CD4-positive, alpha-beta T cell (primary cell): ENCODE results near the gene ADGRA1. TPM values are rescaled to one million over a fixed set of nuclear protein-coding genes. Genes with fewer than 3 reads are reported as not detected.

Experiments used
- ATAC-seq: fragments of 200-7000 bp; cut with Tn5 transposase; one replicate; pipeline ENCODE4 v1.10.0; 2022; ENCODE audit warnings: mild to moderate bottlenecking; ENCODE audit not compliant: poor library complexity
- CTCF ChIA-PET: fragments of 350-600 bp; sonication (Branson Sonifier 250); formaldehyde crosslinking; loops from one replicate; lab custom pipeline; 2021; ENCODE audit warnings: antibody characterized with exemption, inconsistent platforms; lab: Charles Lee
- POLR2A ChIA-PET: fragments of 350-600 bp; sonication (Branson Sonifier 250); formaldehyde crosslinking; loops from one replicate; lab custom pipeline; 2021; ENCODE audit warnings: antibody characterized with exemption, inconsistent platforms; lab: Charles Lee
- DNase-seq, 14 experiments: peaks; one replicate each; pipeline ENCODE4 v3.0.0-alpha.2; 2013 to 2020; ENCODE audit warnings: mixed read lengths in 2 of 14
- H3K27ac ChIP-seq, 2 donors: one replicate each; pipeline versions ENCODE4 v1.5.1 to v1.7.0; 2013; ENCODE audit warnings: low read length in 2 of 2, low read depth in 1 of 2, mild to moderate bottlenecking in 1 of 2
- H3K27me3 ChIP-seq, 2 experiments: 1 replicate in 1 of 2; 2 replicates in 1 of 2; pipeline versions ENCODE4 v1.6.1 to v1.7.0; 2013; ENCODE audit warnings: low read length in 2 of 2, control low read depth in 1 of 2, mild to moderate bottlenecking in 1 of 2, moderate library complexity in 1 of 2; ENCODE audit not compliant: insufficient read depth in 2 of 2, control insufficient read depth in 1 of 2
- H3K36me3 ChIP-seq: one replicate; pipeline ENCODE4 v1.6.1; 2013; ENCODE audit warnings: low read length, control low read depth; ENCODE audit not compliant: insufficient read depth
- H3K4me1 ChIP-seq: one replicate; pipeline ENCODE4 v1.6.1; 2013; ENCODE audit warnings: low read length, control low read depth; ENCODE audit not compliant: insufficient read depth
- H3K4me3 ChIP-seq: one replicate; pipeline ENCODE4 v1.5.1; 2013; ENCODE audit warnings: mild to moderate bottlenecking, low read length, moderate library complexity
- H3K9me3 ChIP-seq, 2 experiments: 1 replicate in 1 of 2; 2 replicates in 1 of 2; pipeline versions ENCODE4 v1.6.1 to v1.7.0; 2013; ENCODE audit warnings: low read length in 2 of 2, mild to moderate bottlenecking in 2 of 2, control low read depth in 1 of 2, moderate library complexity in 1 of 2; ENCODE audit not compliant: control insufficient read depth in 1 of 2, insufficient read depth in 1 of 2
- H3K27ac Mint-ChIP-seq: one replicate; pipeline ENCODE4 v1.8.0; 2020; ENCODE audit warnings: mixed read lengths
- H3K27me3 Mint-ChIP-seq: one replicate; pipeline ENCODE4 v1.8.0; 2021; ENCODE audit warnings: mixed read lengths
- H3K36me3 Mint-ChIP-seq: one replicate; pipeline ENCODE4 v1.8.0; 2021; ENCODE audit warnings: low read depth, mixed read lengths
- H3K4me1 Mint-ChIP-seq: one replicate; pipeline ENCODE4 v1.8.0; 2021; ENCODE audit warnings: low read depth, mixed read lengths
- H3K4me3 Mint-ChIP-seq: one replicate; pipeline ENCODE4 v1.8.0; 2020; ENCODE audit warnings: mild to moderate bottlenecking, mixed read lengths
- H3K9me3 Mint-ChIP-seq: one replicate; pipeline ENCODE4 v1.8.0; 2020; ENCODE audit warnings: mixed read lengths
- intact Hi-C, 2 experiments: fragments of 100-400 bp; cut with DNase I in 1 of 2; cut with micrococcal nuclease in 1 of 2; formaldehyde crosslinking; loops; one replicate each; pipeline versions ENCODE4 v1.15.1 to v1.9.0; 2023 to 2025; cut with DNase I, micrococcal nuclease
- total RNA-seq, 174 experiments: library from RNA in 2 of 174; stranded (reverse) in 2 of 174; gene quantifications; one replicate each; pipeline ENCODE4 v1.2.3 and lab custom pipeline; 2021 to 2026
- TF ChIP-seq, protein P1 (sequence below): fragments of 200-600 bp; IDR thresholded peaks from one replicate; pipeline ENCODE4 v1.8.0; 2022; ENCODE audit warnings: antibody characterized with exemption, mild to moderate bottlenecking

ADGRA1 gene
- total RNA-seq, 2 experiments from 2014 or later, result not detected

DNA sequence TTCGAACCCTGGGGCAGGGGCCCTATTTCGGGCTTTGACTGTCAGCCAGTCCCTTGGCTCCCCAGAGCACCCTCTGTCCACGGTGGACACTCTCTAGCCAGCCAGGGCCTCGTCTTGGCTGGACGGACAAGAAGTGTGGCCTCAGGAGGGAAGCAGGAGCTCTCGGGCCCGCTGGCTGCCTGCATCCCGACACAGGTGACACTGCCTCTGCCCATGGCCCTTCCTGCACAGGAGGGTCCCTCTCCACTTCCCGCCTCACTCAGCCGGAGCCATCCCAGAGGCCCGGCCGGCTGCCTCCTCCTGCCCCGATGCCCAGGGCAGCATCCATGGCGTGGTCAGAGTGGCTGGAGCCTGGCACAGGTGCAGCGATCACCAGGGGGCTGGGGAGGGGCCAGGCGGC is 7.9 kb downstream of the ADGRA1 start:
- CTCF ChIA-PET, result no interaction called here
- Histone ChIP-seq H3K27ac (no peak overlapping the region), H3K27me3 (peaks cover 0 to 2% of the 10 kb centered on the region in 2 experiments), H3K4me1 (peaks cover under 1% of the 10 kb centered on the region), H3K4me3 (no peak overlapping the region), H3K36me3 (no peaks in the 10 kb centered on the region), H3K9me3 (peaks cover 0 to 16% of the 10 kb centered on the region in 2 experiments)
- ATAC-seq, result no peak
- POLR2A ChIA-PET, result no interaction called here
- no peaks in the 10 kb centered on the region for H3K9me3 Mint-ChIP-seq
- H3K27me3 Mint-ChIP-seq, result peaks cover 10% of the 10 kb centered on the region
- no peak overlapping the region for H3K4me3 Mint-ChIP-seq
- TF ChIP-seq, protein P1, sequence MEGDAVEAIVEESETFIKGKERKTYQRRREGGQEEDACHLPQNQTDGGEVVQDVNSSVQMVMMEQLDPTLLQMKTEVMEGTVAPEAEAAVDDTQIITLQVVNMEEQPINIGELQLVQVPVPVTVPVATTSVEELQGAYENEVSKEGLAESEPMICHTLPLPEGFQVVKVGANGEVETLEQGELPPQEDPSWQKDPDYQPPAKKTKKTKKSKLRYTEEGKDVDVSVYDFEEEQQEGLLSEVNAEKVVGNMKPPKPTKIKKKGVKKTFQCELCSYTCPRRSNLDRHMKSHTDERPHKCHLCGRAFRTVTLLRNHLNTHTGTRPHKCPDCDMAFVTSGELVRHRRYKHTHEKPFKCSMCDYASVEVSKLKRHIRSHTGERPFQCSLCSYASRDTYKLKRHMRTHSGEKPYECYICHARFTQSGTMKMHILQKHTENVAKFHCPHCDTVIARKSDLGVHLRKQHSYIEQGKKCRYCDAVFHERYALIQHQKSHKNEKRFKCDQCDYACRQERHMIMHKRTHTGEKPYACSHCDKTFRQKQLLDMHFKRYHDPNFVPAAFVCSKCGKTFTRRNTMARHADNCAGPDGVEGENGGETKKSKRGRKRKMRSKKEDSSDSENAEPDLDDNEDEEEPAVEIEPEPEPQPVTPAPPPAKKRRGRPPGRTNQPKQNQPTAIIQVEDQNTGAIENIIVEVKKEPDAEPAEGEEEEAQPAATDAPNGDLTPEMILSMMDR, result no peak
- no peaks in the 10 kb centered on the region for H3K36me3 Mint-ChIP-seq
- no peaks in the 10 kb centered on the region for H3K4me1 Mint-ChIP-seq
- DNase-seq, result no peak
- H3K27ac Mint-ChIP-seq, result no peak overlapping the region
- intact Hi-C loops, result no loop called here

DNA sequence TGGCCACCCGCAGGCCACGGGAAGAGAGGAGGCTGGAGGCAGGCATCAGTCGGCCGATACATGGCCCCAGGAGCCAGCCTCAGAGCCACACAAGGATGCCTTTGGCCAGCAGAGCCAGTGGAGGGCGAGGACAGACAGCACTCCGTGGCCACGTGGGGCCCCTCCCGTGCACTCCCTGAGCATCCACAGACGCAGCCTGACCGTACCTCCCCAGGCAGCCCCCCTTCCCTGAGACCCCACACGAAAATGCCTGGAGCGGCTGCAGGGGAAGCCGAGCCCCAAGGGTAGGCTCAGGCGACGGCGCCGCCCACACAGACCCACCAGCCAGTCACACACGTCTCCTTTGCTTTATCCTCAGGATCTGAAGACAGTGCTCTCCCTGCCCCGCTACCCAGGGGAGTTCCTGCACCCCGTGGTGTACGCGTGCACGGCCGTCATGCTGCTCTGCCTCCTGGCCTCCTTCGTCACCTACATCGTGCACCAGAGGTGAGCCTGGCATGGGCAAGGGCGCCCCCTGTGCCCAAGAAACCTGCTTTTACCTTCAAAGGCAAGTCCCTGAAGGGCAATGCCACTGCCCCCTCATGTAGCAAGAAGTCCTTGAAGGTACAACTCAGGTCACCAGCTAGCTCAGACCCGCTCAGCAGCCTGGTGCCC is 9.0 kb downstream of the ADGRA1 start:
- DNase-seq, result no peak
- ChIA-PET CTCF (no interaction called here), POLR2A (no interaction called here)
- H3K27ac ChIP-seq, result no peak overlapping the region
- no peaks in the 10 kb centered on the region for H3K9me3 Mint-ChIP-seq
- no peak overlapping the region for H3K27ac Mint-ChIP-seq
- H3K4me3 ChIP-seq, result no peak overlapping the region
- peaks cover 0 to 2% of the 10 kb centered on the region in 2 experiments for H3K27me3 ChIP-seq
- H3K36me3 ChIP-seq, result no peaks in the 10 kb centered on the region
- no peak for ATAC-seq
- H3K27me3 Mint-ChIP-seq, result peaks cover 13% of the 10 kb centered on the region
- intact Hi-C loops, result no loop called here
- TF ChIP-seq, protein P1, result no peak
- peaks cover 2% of the 10 kb centered on the region for H3K4me1 Mint-ChIP-seq
- no peaks in the 10 kb centered on the region for H3K36me3 Mint-ChIP-seq
- H3K4me1 ChIP-seq, result peaks cover 7% of the 10 kb centered on the region
- peaks cover 0 to 25% of the 10 kb centered on the region in 2 experiments for H3K9me3 ChIP-seq
- H3K4me3 Mint-ChIP-seq, result no peak overlapping the region

DNA sequence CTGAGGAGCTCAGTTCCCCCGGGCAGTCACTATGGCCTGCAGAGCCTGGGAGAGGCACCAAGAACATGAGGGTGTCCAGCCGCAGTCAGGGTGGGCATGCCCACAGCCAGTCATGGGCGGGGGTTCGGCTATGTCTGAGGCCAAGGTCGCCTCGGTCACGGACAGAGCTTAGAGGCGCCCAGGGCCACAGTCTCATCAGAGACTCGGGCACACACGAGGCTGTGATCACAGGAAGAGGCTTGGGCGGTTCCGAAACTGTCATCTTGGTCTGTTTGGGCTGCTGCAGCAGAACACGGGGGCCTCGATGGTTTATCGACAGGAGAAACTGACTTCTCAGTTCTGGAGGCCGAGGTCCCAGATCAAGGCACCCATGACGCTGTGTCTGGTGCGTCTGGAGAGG is 9.7 kb downstream of the ADGRA1 start:
- H3K9me3 ChIP-seq, result peaks cover 0 to 25% of the 10 kb centered on the region in 2 experiments
- Mint-ChIP-seq H3K27ac (no peak overlapping the region), H3K9me3 (no peaks in the 10 kb centered on the region), H3K36me3 (no peaks in the 10 kb centered on the region), H3K27me3 (peaks cover 17% of the 10 kb centered on the region), H3K4me1 (peaks cover 4% of the 10 kb centered on the region), H3K4me3 (no peak overlapping the region)
- DNase-seq (no peak), ATAC-seq (no peak)
- H3K27me3 ChIP-seq, result peaks cover 0 to 2% of the 10 kb centered on the region in 2 experiments
- H3K4me1 ChIP-seq, result peaks cover 7% of the 10 kb centered on the region
- TF ChIP-seq, protein P1, result no peak
- H3K4me3 ChIP-seq, result no peak overlapping the region
- H3K27ac ChIP-seq, result no peak overlapping the region
- ChIA-PET POLR2A (no interaction called here), CTCF (no interaction called here)
- H3K36me3 ChIP-seq, result no peaks in the 10 kb centered on the region
- intact Hi-C loops, result no loop called here
